HG03354 (cell line): ENCODE results near the gene PTGES.
"Not testable (repeated sequence)": the region's sequence is repeated elsewhere in the genome, so short reads cannot be mapped to it uniquely, and the experiment has no call there.

Experiments used
- ATAC-seq: cut with Tn5 transposase; IDR thresholded peaks from one replicate; pipeline ENCODE4 v1.9.1; 2021; ENCODE audit warnings: mild to moderate bottlenecking; ENCODE audit not compliant: unreplicated experiment, poor library complexity, severe bottlenecking

The PTGES gene

DNA sequence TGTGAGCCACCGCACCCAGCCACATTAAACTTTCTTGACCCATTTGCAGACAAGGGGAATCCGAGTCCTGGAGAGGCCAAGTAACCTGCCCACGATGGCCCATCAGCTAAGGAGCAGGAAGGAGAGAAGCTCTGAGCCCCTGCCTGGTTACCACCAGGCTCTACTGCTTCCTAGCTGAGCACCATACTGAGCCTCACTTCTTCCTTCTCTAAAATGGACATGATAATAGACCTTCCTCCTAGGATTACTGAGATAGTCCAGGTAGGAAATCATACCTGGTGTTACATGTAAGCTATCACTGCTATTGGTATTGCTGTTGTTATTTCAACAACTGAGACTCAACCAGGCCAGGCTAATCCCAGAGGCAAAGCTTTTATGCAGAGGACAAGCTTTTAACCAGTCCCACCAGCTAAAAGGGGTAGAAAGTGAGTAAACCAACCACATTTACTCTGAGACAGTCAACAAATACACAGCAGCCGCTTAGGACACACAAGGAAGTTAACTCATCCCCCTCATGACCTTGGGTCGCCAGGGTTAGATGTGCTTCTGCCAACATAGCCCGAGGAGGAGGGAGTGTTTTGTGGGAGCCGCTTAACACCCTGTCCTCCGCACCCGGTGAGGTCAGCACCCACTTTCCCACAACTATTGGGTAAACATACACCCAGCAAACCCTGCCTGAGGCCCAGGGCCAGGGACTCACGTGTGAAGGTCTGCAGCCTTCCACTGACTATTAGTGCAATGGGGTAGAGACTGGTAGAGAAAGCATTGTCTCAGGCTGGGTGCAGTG is 20.6 kb upstream of the PTGES start:
- ATAC-seq, result no peak

GRCh38 chr9:129770741-129771140 is 17.9 kb upstream of the PTGES start:
- ATAC-seq, result no peak

DNA sequence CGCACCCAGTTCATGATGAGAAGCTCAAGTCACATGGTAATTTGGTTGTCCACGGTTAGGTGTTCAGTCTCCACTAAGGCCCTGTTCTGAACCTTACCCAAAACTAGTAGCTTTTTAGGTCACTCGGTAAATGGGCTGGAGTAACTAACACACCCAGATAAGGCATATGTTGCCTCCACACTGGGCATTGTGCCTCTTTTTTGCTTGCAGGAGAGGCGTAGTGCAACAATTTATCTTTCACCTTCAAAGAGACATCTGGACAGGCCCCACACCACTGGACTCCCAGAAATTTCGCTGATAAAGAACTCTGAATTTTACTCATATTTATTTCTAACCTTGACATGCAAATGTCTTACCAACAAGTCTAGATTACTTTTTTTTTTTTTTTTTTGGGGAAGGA is 16.8 kb upstream of the PTGES start:
- no peak for ATAC-seq

GRCh38 chr9:129768486-129768885 is 15.6 kb upstream of the PTGES start:
- no peak for ATAC-seq

DNA sequence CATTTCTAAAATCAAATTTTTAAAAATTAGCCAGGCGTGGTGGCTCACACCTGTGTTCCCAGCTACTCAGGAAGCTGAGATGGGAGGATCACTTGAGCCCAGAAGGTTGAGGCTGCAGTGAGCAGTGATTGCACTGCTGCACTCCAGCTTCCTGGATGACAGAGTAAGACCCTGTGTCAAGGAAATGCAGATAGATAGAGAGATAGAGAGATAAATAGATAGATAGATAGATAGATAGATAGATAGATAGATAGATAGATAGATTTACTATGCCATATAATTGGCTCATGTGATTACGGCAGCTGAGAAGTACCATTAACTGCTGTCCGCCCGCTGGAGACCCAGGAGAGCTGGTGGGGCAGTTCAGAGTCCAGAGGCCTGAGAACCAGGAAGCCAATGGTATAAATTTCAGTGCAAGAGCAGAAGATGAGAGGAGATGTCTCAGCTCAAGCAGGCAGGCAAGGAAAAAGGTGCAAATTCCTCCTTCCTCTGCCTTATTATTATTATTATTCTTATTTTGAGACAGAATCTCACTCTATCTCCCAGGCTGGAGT is 13.0 kb upstream of the PTGES start:
- ATAC-seq, result no peak

- no peak for ATAC-seq
Observed at GRCh38 chr9:129762985-129763926, 10.4 kb upstream of the PTGES start.

- not testable (repeated sequence) for ATAC-seq
Observed at GRCh38 chr9:129762370-129762984, 9.6 kb upstream of the PTGES start.

GRCh38 chr9:129761901-129762369 is 9.1 kb upstream of the PTGES start:
- no peak for ATAC-seq

GRCh38 chr9:129761293-129761900 is 8.6 kb upstream of the PTGES start:
- no peak for ATAC-seq

- not testable (repeated sequence) for ATAC-seq
Observed at GRCh38 chr9:129760784-129761183, 7.9 kb upstream of the PTGES start.

DNA sequence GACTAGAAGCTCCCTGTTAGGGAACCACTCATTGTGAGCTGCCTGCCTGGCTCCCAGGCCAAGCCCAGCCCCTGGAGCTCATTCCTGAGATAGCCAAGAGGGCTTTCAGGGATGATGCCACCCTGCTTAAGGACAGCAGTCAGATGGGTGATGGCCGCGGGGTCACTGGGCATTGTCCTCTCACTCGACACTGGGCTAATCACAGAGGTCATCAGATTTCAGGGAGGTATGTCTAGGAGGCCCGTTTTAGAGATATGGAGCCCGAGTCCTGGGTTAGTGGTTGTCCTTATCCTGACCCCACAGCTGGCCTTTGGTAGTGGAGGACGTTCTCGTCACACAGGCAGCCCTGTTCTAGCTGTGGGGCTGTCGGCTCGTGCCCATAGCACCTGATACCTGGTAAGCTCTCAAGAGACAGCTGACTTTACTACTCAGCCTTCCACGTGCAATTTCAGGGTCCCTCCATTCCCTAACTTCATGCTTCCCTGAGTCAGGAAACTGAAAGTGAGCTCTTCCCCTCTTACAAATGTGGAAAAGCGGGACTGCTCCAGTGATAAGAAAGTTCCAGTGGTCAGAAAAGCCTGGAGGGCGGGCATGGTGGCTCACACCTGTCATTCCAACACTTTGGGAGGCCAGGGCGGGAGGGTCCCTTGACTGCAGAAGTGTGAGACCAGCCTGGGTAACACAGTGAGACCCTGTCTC is 7.1 kb upstream of the PTGES start:
- no peak for ATAC-seq

DNA sequence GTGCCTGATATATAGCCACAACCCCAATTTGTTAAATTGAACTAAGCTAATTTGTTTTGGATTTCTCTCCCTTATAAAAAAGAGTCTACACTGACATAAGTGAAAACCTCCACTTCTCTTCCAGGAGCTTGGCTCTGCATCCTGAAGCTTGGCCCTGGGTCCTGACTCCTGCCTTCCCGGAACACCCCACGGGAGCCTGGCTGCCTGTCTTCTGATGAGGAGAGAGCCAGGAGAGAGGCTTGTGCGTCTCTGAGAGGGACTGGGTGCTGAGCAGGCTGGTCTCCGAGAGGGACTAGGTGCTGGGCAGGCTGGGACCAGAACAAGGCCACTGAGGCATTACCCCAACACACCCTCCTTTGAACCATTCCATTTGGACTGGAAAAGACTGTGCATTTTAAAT is 6.5 kb upstream of the PTGES start:
- ATAC-seq, result no peak

DNA sequence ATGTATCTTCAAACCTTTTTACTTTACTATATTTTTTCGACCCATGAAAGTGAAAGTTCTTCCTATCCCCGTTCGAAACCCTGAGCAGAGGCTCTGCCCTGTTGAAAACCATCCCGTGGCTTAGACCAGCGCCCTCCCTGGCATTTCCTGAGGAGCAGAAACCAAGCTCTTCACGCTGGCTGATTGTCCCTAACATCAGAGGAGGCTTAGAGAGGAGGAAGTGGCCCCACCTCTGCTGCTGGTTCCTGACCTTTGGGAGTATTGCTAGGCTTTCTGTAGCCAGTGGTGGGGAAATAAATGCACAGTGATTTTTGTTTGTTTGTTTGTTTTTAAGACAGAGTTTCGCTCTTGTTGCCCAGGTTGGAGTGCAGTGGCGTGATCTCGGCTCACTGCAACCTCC is 4.2 kb upstream of the PTGES start:
- ATAC-seq, result no peak

- no peak for ATAC-seq
Observed at GRCh38 chr9:129756191-129756590, 3.3 kb upstream of the PTGES start.

GRCh38 chr9:129755151-129755550 is 2.3 kb upstream of the PTGES start:
- ATAC-seq, result no peak

- no peak for ATAC-seq
Observed at GRCh38 chr9:129751841-129752801, 721 bp downstream of the PTGES start.

GRCh38 chr9:129750013-129750638 is 2.7 kb downstream of the PTGES start:
- no peak for ATAC-seq

GRCh38 chr9:129749575-129749974 is 3.3 kb downstream of the PTGES start:
- ATAC-seq, result no peak
